Central memory CD4-positive, alpha-beta T cell (primary cell): Measurements from ENCODE around the gene GLTP.

Experiments
- DNase-seq: peaks from one replicate; pipeline ENCODE4 v3.0.0; 2022

GLTP gene

GRCh38 chr12:109840305-109841074, 39.9 kb downstream of the GLTP start:
- DNase-seq = no peak

- DNase-seq = no peak
Observed at GRCh38 chr12:109839444-109839843, 40.9 kb downstream of the GLTP start.

GRCh38 chr12:109836916-109837315, 43.4 kb downstream of the GLTP start:
- no peak for DNase-seq

- DNase-seq = no peak
Observed at GRCh38 chr12:109835827-109836226, 44.5 kb downstream of the GLTP start.

DNA sequence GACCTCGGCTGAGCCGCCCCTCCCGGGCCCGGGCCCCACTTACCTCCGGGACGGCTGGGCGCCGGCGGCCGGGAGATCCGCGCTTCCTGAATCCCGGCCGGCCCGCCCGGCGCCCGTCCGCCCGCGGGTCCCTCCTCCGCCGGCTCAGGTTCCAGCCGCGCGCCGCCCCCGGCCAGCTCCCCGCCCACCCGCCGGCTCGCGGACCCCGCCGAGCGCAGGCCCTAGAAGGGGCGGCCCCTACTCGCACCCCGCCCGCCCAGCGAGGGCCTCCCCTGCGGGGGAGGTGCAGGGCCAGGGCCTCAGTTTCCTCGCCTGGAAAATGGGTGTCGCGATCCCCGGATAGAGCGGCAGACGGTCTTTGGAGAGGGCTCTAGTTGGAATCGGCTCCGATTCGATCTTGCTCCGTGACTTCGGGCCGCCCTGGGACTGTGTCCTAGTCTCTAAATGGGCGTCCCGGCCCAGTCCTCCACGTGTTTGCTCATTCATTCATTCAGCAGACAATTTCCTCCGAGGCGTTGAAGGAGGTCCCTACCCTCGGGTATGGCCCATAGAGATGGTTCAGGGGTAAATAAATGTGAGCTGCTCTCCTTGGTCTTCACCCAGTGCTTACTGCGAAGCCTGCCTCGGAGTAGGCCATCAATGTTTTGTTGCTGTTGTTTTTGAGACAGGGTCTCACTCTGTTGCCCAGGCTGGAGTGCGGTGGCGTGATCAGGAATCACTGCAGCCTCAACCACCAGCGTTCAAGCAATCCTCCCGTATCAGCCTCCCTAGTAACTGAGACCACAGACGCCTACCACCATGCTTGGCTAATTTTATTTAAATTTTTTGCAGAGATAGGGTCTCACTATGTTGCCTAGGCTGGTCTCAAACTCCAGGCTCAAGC, 46.8 kb downstream of the GLTP start, which contains the start of gene TRPV4:
TRPV4 (minus strand) TSS at position 92 of the 883 bp plus-strand sequence. CDS start 18,602 bp downstream, outside the sequence.
- no peak for DNase-seq

DNA sequence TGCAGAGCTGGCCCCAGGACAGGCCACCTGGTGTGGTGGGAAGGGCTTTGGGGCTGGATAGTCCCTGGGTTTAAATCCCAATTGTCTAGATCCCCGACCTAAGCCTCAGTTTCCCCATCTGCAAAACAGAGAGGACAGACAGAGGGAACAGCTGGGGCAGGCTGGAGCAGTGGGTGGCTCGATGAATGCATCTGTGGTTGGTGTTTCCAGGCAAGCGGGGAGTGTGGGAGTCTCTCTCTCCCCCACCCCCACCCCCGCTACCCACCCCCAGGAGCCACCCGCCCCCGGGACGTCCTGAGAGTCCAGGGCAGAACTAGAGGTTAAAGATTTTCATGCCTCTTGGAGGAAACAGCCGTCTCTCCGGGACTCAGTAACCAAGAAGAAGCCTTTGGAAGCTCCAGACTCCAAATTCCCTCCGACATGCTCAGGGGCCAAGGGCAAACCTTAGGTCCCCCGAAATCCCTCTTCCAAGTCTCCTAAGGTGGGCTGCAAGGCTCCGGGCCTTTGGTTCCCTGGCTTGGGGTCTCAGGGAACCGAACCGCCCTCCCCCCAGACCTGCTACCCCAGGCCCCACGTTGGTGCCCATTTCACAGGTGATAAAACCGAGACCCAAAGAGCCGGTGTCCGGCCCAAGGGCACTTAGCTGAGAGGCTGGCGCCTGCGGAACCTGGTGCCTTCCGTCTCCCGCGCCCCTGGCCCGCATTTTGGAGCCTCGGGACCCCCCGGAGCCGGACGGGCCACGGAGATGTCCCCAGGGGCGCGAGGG, 47.6 kb downstream of the GLTP start:
- DNase-seq = no peak

DNA sequence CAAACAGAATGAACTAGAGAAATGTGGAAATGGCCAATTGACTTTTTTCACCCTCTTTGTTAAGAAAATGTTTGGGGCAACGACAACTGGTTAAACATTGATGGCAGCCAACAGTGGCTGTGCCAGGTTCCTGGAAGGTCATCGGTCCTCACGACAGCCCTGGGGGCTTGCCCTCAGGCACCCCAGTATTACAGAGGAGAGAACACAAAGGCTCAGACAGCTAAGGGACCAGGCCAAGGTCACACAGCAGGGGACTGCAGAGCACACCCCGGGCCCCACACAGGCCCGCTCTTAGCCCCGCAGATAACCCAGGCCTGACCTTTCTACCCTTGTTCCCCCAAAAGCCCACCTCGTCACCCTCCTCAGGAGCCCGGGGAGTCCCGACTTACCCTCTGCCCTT, 48.4 kb downstream of the GLTP start:
- DNase-seq = no peak

- DNase-seq = no peak
Observed at GRCh38 chr12:109831365-109831764, 49.0 kb downstream of the GLTP start.

GRCh38 chr12:109830718-109831117, 49.6 kb downstream of the GLTP start:
- no peak for DNase-seq

DNA sequence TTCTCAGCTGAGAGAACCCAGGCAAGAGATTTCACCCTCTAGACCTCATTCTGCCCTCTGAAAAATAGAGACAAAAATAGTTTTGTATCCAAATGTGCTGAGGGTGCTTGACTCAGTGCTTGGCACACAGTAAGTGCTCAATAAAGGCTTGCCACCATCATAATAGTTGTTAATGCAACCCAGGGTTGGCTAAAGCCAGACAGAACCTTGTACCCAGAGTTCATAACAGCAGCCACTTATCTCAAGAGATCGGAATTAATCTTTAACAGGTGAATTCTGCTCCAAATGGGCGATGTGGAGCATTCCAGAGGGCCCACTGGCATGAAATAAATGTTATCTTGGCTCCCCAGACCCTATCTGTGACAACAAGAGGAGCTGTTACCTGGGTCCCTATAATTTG, 50.1 kb downstream of the GLTP start:
- DNase-seq = no peak

DNA sequence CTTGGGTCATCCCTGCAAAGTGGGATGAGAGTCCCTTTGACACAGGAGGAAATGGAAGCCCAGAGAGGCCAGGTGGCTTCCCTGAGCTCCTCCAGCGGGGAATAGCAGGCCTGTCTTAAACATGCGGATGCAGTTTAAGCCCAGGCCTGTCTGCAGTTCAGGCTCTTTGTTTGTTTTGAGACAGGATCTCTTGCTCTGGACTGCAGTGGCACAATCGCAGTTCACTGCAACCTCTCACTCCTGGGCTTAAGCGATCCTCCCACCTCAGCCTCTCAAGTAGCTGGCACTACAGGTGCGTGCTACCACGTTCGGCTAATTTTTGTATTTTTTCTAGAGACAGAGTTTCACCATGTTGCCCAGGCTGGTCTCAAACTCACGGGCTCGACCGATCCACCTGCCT, 50.7 kb downstream of the GLTP start:
- no peak for DNase-seq

DNA sequence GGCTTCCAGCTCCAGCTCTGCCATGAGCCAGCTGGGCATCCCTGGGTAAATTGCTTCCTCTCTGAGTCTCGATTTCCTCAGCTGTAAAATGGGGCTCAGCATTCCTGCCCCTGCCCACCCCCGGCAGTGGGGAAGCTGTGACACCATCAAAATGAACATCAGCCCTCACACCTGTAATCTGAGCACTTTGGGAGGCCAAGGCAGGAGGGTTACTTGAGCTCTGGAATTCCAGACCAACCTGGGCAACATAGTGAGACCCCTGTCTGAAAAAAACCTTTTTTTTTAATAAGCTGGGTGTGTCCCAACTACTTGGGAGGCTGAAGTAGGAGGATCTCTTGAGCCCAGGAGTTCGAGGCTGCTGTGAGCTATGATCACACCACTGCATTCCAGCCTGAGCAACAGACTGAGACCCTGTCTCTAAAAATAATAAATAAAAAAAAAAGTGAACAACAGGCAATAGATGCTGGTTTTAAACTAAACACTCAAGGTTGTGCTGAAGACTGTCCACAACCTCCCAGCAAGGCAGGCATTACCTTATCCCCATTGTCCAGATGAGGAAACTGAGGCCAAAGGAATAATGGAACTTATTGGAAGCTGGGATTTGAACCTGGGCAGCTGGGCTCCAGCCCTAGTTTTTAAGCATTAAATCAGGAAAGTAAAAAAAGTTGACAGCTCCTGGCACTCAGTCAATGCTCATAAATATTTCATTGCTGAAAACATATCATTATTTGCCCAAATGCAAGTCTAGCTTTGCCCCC, 51.4 kb downstream of the GLTP start:
- DNase-seq = no peak

- no peak for DNase-seq
Observed at GRCh38 chr12:109827566-109828550, 52.5 kb downstream of the GLTP start.

- no peak for DNase-seq
Observed at GRCh38 chr12:109827080-109827479, 53.3 kb downstream of the GLTP start.

GRCh38 chr12:109824731-109825130, 55.6 kb downstream of the GLTP start:
- no peak for DNase-seq

DNA sequence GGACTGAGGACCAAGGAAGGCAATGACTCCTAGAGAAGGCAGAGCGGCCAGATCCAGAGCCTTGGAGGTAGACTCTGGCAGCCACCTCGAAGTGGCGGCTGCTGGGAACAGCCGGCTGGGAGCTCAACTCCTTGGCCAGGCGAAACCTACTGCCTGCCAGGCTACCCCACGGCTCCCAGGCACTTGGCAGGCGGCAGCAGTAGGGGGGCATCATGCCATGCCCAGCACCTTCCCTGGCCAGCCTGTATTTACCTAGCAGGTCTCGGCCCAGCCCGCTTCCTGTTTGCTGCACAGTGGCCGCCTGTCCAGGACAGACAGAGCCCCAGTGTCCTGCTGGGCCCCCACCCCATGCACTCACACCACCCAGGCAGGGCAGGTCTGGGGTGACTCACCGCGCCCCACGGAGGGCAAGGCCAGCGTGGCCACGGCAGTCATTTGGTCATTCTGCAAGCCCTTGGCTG, 57.4 kb downstream of the GLTP start:
- DNase-seq = no peak

DNA sequence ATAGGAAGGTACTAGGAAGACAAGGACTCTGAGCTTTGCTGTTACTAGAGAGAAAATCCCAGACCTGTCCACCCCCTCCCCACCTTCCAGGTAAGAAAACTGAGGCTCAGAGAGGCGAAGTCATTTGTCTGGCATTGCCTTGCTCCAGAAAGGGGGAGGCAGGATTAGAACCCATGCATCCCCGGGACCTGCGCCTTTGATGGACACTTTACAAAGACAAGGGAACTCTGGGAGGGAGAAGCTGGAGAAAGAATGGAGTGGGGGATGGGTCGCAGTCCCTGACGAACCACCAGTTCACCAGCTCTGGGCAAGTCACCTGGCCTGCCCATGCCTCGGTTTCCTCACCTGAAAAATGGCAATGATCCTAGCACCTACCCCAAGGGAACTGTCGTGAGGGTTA, 57.9 kb downstream of the GLTP start:
- DNase-seq = no peak

DNA sequence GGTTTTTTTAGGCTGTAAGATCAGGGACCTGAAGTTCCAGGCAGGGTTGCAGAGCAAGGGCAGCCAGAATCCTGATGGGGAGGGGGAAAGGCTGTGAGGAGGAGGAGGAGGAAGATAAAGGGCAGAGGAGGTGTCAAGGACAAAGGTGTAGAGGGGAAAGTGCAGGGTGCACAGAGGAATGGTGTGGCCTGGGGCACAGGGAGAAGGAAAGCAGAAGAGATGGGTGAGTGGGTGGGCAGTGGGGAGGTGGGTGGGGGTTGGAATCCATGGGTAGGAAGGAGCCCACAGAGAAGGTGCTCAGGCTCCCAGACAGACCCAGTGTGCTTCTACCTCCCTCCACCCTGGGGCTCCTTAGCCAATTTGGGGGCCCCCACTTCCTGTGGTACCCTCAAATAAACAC, 58.4 kb downstream of the GLTP start:
- DNase-seq = no peak

GRCh38 chr12:109820816-109821381, 59.4 kb downstream of the GLTP start:
- DNase-seq = no peak

- no peak for DNase-seq
Observed at GRCh38 chr12:109818905-109819500, 61.3 kb downstream of the GLTP start.
